Mesodermal cell (in vitro differentiated cells): ENCODE measurements around the gene POP7. TPM values are rescaled to one million over a fixed set of nuclear protein-coding genes. Genes with fewer than 3 reads are reported as not detected.
"Not testable (repeated sequence)": the region's sequence is repeated elsewhere in the genome, so short reads cannot be mapped to it uniquely, and the experiment has no call there.

Experiments used
- H3K27ac ChIP-seq: 2 replicates; pipeline ENCODE4 v1.7.0; 2013; ENCODE audit warnings: mild to moderate bottlenecking, low read depth, low read length, moderate library complexity; ENCODE audit not compliant: severe bottlenecking
- H3K36me3 ChIP-seq: 2 replicates; pipeline ENCODE4 v1.7.1; 2013; ENCODE audit warnings: mild to moderate bottlenecking, low read length, moderate library complexity; ENCODE audit not compliant: control insufficient read depth, insufficient read depth
- H3K4me1 ChIP-seq: one replicate; pipeline ENCODE4 v1.7.1; 2013; ENCODE audit warnings: mild to moderate bottlenecking, low read length; ENCODE audit not compliant: insufficient read depth, control insufficient read depth, poor library complexity, severe bottlenecking
- H3K4me3 ChIP-seq: 2 replicates; pipeline ENCODE4 v1.7.0; 2013; ENCODE audit warnings: low read length, control low read depth, mild to moderate bottlenecking; ENCODE audit not compliant: insufficient read depth, poor library complexity, severe bottlenecking; ENCODE audit errors: extremely low read depth
- H3K9me3 ChIP-seq: 2 replicates; pipeline ENCODE4 v1.7.1; 2013; ENCODE audit warnings: mild to moderate bottlenecking, low read length, moderate library complexity; ENCODE audit not compliant: control insufficient read depth
- WGBS, 2 experiments: methylation state at CpG; one replicate each; pipeline ENCODE4 v1.1.5; 2013; ENCODE audit warnings: missing lambda C conversion rate in 2 of 2; ENCODE audit not compliant: insufficient coverage in 2 of 2; 5-methylcytosine and 5-hydroxymethylcytosine counted together
- polyA plus RNA-seq, 2 experiments: library from polyadenylated mRNA; stranded (reverse); fragments of 50-300 nt; gene quantifications; one replicate each; pipeline ENCODE4 v1.2.3, GENCODE V29; 2013

Gene POP7
- polyA plus RNA-seq (2013, experiment 1 of 2) = 37.0 TPM
- 33.6 TPM for polyA plus RNA-seq (2013, experiment 2 of 2)

DNA sequence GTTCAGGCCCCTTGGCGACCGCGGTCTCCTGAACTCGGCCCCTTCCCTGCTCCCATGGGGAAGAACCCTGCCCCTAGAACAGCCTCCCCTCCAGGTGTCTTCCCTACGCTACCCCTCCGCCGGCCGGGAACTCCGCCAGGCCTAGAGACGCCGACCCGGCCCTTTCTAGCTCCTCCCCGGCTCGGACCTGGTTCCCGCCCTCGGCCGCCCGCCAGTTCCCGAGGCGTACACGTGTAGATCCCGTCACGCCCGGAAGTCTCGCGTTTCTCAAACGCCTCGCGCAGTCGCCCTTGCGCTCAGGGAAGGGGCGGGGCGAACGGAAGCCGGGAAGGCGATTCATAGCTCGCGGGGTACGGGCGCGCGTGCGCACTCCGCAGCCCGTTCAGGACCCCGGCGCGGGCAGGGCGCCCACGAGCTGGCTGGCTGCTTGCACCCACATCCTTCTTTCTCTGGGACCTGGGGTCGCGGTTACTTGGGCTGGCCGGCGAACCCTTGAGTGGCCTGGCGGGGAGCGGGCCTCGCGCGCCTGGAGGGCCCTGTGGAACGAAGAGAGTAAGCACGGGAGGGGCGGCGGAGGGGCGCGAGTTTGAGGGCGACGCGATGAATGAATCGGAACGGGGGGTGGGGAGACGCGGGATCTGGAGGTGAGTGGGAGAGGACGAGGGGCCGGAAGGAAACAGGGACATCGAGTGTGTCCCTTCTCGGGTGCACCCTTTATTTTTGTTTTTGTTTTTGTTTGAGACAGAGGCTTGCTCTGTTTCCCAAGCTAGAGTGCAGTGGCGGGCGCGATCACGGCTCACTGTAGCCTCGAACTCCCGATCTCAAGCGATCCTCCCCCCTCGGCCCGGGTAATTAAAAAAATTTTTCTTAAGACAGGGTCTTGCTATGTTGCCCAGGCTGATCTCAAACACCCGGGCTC lies at the start of gene POP7:
TSS of gene POP7 (plus strand) at position 369 of the 919 bp plus-strand sequence. CDS start 710 bp downstream, outside the sequence.
- Histone ChIP-seq H3K27ac (peak within 1 kb of the TSS; percentile 95), H3K36me3 (peaks cover 22% of the 10 kb centered on the region), H3K4me3 (peak within 1 kb of the TSS; percentile 97), H3K4me1 (peaks cover 10% of the 10 kb centered on the region), H3K9me3 (no peaks in the 10 kb centered on the region)
- WGBS, 2 experiments = 0 to 1% methylated on average over 68 to 70 of the region's 86 CpGs

DNA sequence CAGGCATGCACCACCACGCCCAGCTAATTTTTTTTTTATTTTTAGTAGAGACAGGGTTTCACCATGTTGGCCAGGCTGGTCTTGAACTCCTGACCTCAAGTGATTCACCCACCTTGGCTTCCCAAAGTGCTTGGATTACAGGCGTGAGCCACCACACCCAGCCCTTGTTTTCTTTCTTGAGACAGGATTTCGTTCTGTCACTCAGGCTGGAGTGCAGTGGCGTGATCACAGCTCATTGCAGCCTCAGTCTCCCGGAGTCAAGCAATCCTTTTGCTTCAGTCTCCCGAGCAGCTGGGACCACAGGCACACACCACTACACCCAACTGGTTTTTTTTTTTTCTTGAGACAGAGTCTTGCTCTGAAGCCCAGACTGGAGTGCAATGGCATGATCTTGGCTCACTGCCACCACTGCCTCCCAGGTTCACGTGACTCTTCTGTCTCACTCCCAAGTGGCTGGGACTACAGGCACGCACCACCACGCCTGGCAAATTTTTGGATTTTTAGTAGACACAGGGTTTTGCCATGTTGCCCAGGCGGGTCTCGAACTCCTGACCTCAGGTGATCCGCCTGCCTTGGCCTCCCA lies 43.6 kb upstream of the POP7 start:
- H3K27ac ChIP-seq, H3K36me3 ChIP-seq, H3K4me3 ChIP-seq, H3K4me1 ChIP-seq, H3K9me3 ChIP-seq: not testable (repeated sequence)
- WGBS, 2 experiments = 89 to 91% methylated on average over 11 to 12 of the region's 12 CpGs

DNA sequence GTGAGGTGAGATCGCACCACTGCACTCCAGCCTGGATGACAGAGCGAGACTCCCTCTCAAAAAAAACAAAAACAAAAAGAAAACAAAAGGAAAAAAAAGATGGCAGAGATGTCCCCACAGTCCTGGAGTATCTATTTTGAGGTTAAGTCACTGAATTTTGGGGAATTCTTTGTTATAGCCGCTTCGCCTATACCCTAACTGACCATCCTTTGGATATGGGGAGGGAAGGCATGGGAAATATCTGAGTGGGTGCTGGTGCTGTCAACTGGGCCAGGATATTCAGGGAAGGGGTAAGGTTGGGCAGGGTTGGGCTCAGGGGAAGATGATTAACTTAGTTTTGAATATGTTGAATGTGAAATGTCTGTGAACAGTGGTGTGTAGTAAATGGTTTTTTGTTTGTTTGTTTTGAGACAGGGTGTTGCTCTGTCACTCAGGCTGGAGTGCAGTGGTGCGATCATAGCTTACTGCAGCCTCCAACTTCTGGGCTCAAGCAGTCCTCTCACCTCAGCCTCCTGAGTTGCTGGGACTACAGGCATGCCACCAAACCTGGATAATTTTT lies 40.7 kb upstream of the POP7 start:
- no peaks in the 10 kb centered on the region for H3K36me3 ChIP-seq
- H3K4me1 ChIP-seq = no peaks in the 10 kb centered on the region
- H3K4me3 ChIP-seq = no peak overlapping the region
- no peak overlapping the region for H3K27ac ChIP-seq
- WGBS, 2 experiments = 82 to 93% methylated on average over 2 to 3 of the region's 5 CpGs
- no peaks in the 10 kb centered on the region for H3K9me3 ChIP-seq

- H3K4me3 ChIP-seq = no peak overlapping the region
- 86 to 89% methylated on average over 9 to 15 of the region's 16 CpGs for WGBS, 2 experiments
- H3K4me1 ChIP-seq = no peaks in the 10 kb centered on the region
- H3K27ac ChIP-seq = no peak overlapping the region
- no peaks in the 10 kb centered on the region for H3K9me3 ChIP-seq
- H3K36me3 ChIP-seq = no peaks in the 10 kb centered on the region
These were observed 38.4 kb upstream of the POP7 start for GRCh38 chr7:100667331-100668068.

DNA sequence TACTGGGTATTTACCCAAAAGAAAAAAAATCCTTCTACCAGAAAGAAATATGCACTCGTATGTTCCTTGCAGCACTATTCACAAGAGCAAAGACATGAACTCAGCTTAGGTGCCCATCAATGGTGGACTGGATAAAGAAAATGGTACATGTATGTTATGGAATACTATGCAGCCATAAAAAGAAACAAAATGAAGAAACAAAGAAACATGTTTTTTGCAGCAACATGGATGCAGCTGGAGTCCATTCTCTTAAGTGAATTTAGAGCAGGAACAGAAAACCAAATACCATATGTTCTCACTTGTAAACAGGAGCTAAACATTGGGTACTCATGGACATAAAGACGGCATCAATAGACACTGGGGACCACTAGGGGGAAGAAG lies 37.9 kb upstream of the POP7 start:
- Histone ChIP-seq H3K4me3 (no peak overlapping the region), H3K9me3 (no peaks in the 10 kb centered on the region), H3K27ac (no peak overlapping the region), H3K4me1 (no peaks in the 10 kb centered on the region), H3K36me3 (no peaks in the 10 kb centered on the region)
- whole genome bisulfite sequencing, 2 experiments = 83 to 100% methylated on average over 1 of the region's 2 CpGs

- H3K27ac ChIP-seq, H3K4me1 ChIP-seq, H3K4me3 ChIP-seq, H3K9me3 ChIP-seq, H3K36me3 ChIP-seq: not testable (repeated sequence)
- 89 to 91% methylated on average over 9 to 11 of the region's 12 CpGs for WGBS, 2 experiments
These were observed 36.8 kb upstream of the POP7 start for GRCh38 chr7:100669106-100669505.

DNA sequence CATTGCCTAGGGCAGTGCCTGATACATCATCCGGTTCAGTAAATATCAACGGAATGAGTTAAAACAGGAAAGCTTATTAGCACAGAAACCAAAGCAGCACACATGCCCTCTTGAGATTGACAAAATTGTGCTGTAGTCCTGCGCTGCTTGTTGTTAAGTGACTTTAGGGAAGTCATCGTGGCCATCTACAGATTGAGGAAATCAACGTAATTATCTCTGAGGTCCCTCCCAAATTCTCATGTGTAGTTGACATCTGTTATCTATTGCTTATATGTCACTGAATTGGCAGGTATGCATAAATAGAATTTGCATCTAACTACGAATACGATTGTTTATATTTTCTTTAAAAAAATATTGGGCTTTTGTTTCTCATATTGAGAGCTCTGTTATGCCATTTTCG lies 35.8 kb upstream of the POP7 start:
- 87 to 96% methylated on average over 3 of the region's 8 CpGs for WGBS, 2 experiments
- no peak overlapping the region for H3K27ac ChIP-seq
- H3K9me3 ChIP-seq = no peaks in the 10 kb centered on the region
- no peak overlapping the region for H3K4me3 ChIP-seq
- no peaks in the 10 kb centered on the region for H3K4me1 ChIP-seq
- H3K36me3 ChIP-seq = no peaks in the 10 kb centered on the region

DNA sequence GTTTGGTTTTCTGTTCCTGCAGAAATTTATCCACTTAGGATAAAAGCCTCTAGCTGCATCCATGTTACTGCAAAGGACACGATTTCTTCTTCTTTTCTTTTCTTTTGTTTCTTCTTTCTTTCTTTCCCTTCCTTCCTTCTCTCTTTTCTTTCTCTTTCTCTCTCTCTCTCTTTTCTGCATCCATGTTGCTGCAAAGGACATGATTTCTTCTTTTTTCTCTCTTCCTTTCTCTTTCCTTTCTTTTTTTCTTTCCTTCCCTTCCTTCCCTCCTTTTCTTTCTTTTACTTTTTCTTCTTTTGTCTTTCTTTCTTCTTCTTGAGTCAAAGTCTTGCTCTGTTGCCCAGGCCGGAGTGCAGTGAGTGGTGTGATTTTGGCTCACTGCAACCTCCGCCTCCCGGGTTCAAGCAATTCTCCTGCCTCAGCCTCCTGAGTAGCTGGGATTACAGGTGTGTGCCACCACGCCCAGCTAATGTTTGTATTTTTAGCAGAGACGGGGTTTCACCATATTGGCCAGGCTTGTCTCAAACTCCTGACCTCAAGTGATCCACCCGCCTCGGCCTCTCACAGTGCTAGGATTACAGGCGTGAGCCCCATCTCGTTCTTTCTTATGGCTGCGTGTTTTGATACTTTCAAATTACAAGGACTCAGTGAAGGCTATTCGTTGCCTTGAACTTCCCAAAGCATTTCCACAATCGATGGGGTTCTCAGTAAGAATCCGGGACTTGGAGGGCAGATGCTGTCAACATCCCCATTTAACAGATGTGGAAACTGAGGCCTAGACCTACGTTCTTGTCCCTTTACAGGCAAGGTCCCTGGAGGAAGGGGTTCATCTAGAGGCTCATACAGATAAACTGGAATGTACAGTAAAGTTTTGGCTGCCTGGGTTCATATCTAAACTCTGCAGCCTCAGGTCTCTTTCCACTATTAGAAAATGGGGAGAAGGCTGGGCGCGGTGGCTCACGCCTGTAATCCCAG lies 34.3 kb upstream of the POP7 start:
- H3K4me1 ChIP-seq = no peaks in the 10 kb centered on the region
- H3K27ac ChIP-seq = no peak overlapping the region
- peaks cover 5% of the 10 kb centered on the region for H3K36me3 ChIP-seq
- H3K9me3 ChIP-seq = no peaks in the 10 kb centered on the region
- no peak overlapping the region for H3K4me3 ChIP-seq
- 90 to 94% methylated on average over 15 to 18 of the region's 18 CpGs for WGBS, 2 experiments

- peak within 1 kb of the TSS; percentile 99 for H3K27ac ChIP-seq
- H3K36me3 ChIP-seq = peaks cover 22% of the 10 kb centered on the region
- 0% methylated on average over 19 to 39 of the region's 65 CpGs for WGBS, 2 experiments
- no peaks in the 10 kb centered on the region for H3K4me1 ChIP-seq
- H3K9me3 ChIP-seq = no peaks in the 10 kb centered on the region
- peak within 1 kb of the TSS; percentile 88 for H3K4me3 ChIP-seq
These were observed 32.5 kb upstream of the POP7 start, which contains the start of gene GNB2 for GRCh38 chr7:100673302-100673941. TSS of gene GNB2 (plus strand) at chr7:100673740. CDS start at chr7:100676266, 2,526 bp downstream.
